A549 (cell line): Measurements from ENCODE around the gene KCNJ10. TPM values are rescaled to one million over a fixed set of nuclear protein-coding genes. Genes with fewer than 3 reads are reported as not detected.

ENCODE experiments used
- ATAC-seq, 2 experiments: fragments of 200-7000 bp in 1 of 2; fragments of >200 bp in 1 of 2; cut with Nextera tagmentation in 1 of 2; cut with Tn5 transposase in 1 of 2; 3 replicates each; pipeline versions ENCODE4 v1.8.0 to v1.9.1; 2018 to 2020; ENCODE audit warnings: mild to moderate bottlenecking in 1 of 2, moderate library complexity in 1 of 2
- CTCF ChIA-PET: fragments of 300-600 bp; sonication (Branson Sonifier 250); formaldehyde crosslinking; extraction: SDS; loops from one replicate; lab custom pipeline; 2021; ENCODE audit warnings: antibody characterized with exemption, inconsistent platforms; lab: Yijun Ruan, JAX
- POLR2A ChIA-PET: fragments of 350-600 bp; formaldehyde crosslinking; extraction: SDS; loops from one replicate; lab custom pipeline; 2021; ENCODE audit warnings: antibody characterized with exemption, inconsistent platforms; lab: Yijun Ruan, JAX
- DNase-seq, 2 experiments: peaks; one replicate each; pipeline versions ENCODE4 v3.0.0 to v3.0.0-alpha.2; 2011 to 2016; ENCODE audit warnings: low read depth in 1 of 2, low spot score in 1 of 2
- FAIRE-seq: peaks from 2 replicates; lab custom pipeline; 2011; peaks lifted over from hg19 to GRCh38; lab: Jason Lieb, UNC
- H3K27ac ChIP-seq, 2 experiments: fragments of >200 bp; sonication (Bioruptor Twin); formaldehyde crosslinking; 3 replicates each; pipeline ENCODE4 v1.5.1; 2016 to 2017
- H3K4me1 ChIP-seq: fragments of >200 bp; sonication (Bioruptor Twin); formaldehyde crosslinking; 3 replicates; pipeline ENCODE4 v1.6.1; 2016
- H3K4me2 ChIP-seq: fragments of >200 bp; sonication (Bioruptor Twin); formaldehyde crosslinking; 3 replicates; pipeline ENCODE4 v1.6.1; 2016
- H3K4me3 ChIP-seq: fragments of >200 bp; sonication (Bioruptor Twin); formaldehyde crosslinking; 3 replicates; pipeline ENCODE4 v1.5.1; 2016
- H3K9me3 ChIP-seq: fragments of >200 bp; sonication (Bioruptor Twin); formaldehyde crosslinking; 3 replicates; pipeline ENCODE4 v1.6.1; 2016
- CBX8 ChIP-seq: fragments of 200-600 bp; sonication (generic); IDR thresholded peaks from 2 replicates; pipeline ENCODE4 v1.6.1; 2016
- CEBPB ChIP-seq, 2 experiments: fragments of >200 bp in 1 of 2; sonication (Bioruptor Twin) in 1 of 2; formaldehyde crosslinking in 1 of 2; IDR thresholded peaks; 2 replicates each; pipeline ENCODE4 v1.6.1; 2012 to 2016
- EHMT2 ChIP-seq: fragments of 200-600 bp; sonication (generic); IDR thresholded peaks from 2 replicates; pipeline ENCODE4 v1.6.1; 2016; ENCODE audit warnings: antibody characterized with exemption, low read depth, mild to moderate bottlenecking, moderate library complexity
- ESRRA ChIP-seq: fragments of 150-350 bp; IDR thresholded peaks from 2 replicates; pipeline ENCODE4 v1.6.1; 2014; ENCODE audit warnings: mild to moderate bottlenecking, low read length, borderline replicate concordance
- GATA3 ChIP-seq: IDR thresholded peaks from 2 replicates; pipeline ENCODE4 v1.6.1; 2012; ENCODE audit warnings: borderline replicate concordance
- HDAC2 ChIP-seq: fragments of 200-600 bp; sonication (generic); IDR thresholded peaks from 2 replicates; pipeline ENCODE4 v1.6.1; 2016
- HEYL ChIP-seq: fragments of 250-450 bp; sonication (Bioruptor Pico); IDR thresholded peaks from 2 replicates; pipeline ENCODE4 v1.8.0; 2021; ENCODE audit warnings: mild to moderate bottlenecking, moderate library complexity
- HOXB5 ChIP-seq: fragments of 250-450 bp; sonication (Bioruptor Pico); IDR thresholded peaks from 2 replicates; pipeline ENCODE4 v1.5.0; 2020; ENCODE audit warnings: mild to moderate bottlenecking, moderate library complexity
- JUN ChIP-seq, 2 experiments: fragments of >200 bp; sonication (Bioruptor Twin); formaldehyde crosslinking; IDR thresholded peaks; 2 replicates in 1 of 2; 3 replicates in 1 of 2; pipeline ENCODE4 v1.6.1; 2016 to 2017
- JUNB ChIP-seq: fragments of >200 bp; sonication (Bioruptor Twin); formaldehyde crosslinking; IDR thresholded peaks from 2 replicates; pipeline ENCODE4 v1.6.1; 2016
- KDM1A ChIP-seq: fragments of 200-600 bp; sonication (generic); IDR thresholded peaks from 2 replicates; pipeline ENCODE4 v1.6.1; 2016; ENCODE audit warnings: low read depth, mild to moderate bottlenecking
- KDM5A ChIP-seq: fragments of 200-600 bp; sonication (generic); IDR thresholded peaks from 2 replicates; pipeline ENCODE4 v1.6.1; 2016; ENCODE audit warnings: antibody characterized with exemption, mild to moderate bottlenecking
- MAFK ChIP-seq: fragments of 450-650 bp; IDR thresholded peaks from 2 replicates; pipeline ENCODE4 v1.6.1; 2014; ENCODE audit not compliant: partially characterized antibody
- NFE2L2 ChIP-seq: fragments of 150-350 bp; conservative IDR thresholded peaks from 2 replicates; pipeline ENCODE4 v1.6.1; 2014; ENCODE audit warnings: low read length
- NPAS2 ChIP-seq: fragments of 250-450 bp; sonication (Bioruptor Pico); IDR thresholded peaks from 2 replicates; pipeline ENCODE4 v1.8.0; 2022; ENCODE audit warnings: mild to moderate bottlenecking, moderate library complexity, borderline replicate concordance
- POLR2A ChIP-seq: IDR thresholded peaks from 2 replicates; pipeline ENCODE4 v1.6.1; 2012; ENCODE audit warnings: mild to moderate bottlenecking, low read length
- POLR2AphosphoS2 ChIP-seq: conservative IDR thresholded peaks from 2 replicates; pipeline ENCODE4 v1.6.1; 2012; ENCODE audit warnings: low read length, improper control_type of control experiment, inconsistent platforms
- RCOR1 ChIP-seq: fragments of 150-350 bp; IDR thresholded peaks from 2 replicates; pipeline ENCODE4 v1.6.1; 2014; ENCODE audit warnings: antibody characterized with exemption, low read length, low read depth
- SMC3 ChIP-seq: fragments of >200 bp; sonication (Bioruptor Twin); formaldehyde crosslinking; IDR thresholded peaks from 3 replicates; pipeline ENCODE4 v1.6.1; 2018; ENCODE audit warnings: inconsistent platforms
- SREBF2 ChIP-seq: fragments of 450-650 bp; IDR thresholded peaks from 2 replicates; pipeline ENCODE4 v1.6.1; 2014; ENCODE audit warnings: mild to moderate bottlenecking, moderate library complexity
- ZNF302 ChIP-seq: fragments of 250-450 bp; sonication (Bioruptor Pico); IDR thresholded peaks from 2 replicates; pipeline ENCODE4 v1.9.0; 2021; ENCODE audit warnings: inconsistent platforms, mild to moderate bottlenecking, moderate library complexity
- ZSCAN20 ChIP-seq: fragments of 250-450 bp; sonication (Bioruptor Pico); IDR thresholded peaks from 2 replicates; pipeline ENCODE4 v1.8.0; 2022; ENCODE audit warnings: mild to moderate bottlenecking, moderate library complexity
- WGBS: methylation state at CpG from one replicate; pipeline ENCODE4 v1.1.6; 2017; ENCODE audit errors: missing lambda C conversion rate; 5-methylcytosine and 5-hydroxymethylcytosine counted together
- polyA plus RNA-seq, 4 experiments: library from polyadenylated mRNA; depleted of rRNA in 3 of 4; stranded (reverse); fragments of >200 nt; fragmentation: RNase III in 1 of 4; extraction: RNeasy Plus Mini Kit Qiagen cat#74134 plus additional on column Dnase treatment in 1 of 4; gene quantifications; 2 replicates in 3 of 4; 3 replicates in 1 of 4; pipeline ENCODE4 v1.2.3, GENCODE V29; 2011 to 2017
- TF ChIP-seq, protein P1 (sequence below): IDR thresholded peaks from 2 replicates; pipeline ENCODE4 v1.6.1; 2012
- TF ChIP-seq, protein P2 (sequence below): IDR thresholded peaks from 2 replicates; pipeline ENCODE4 v1.6.1; 2012; ENCODE audit warnings: low read depth, borderline replicate concordance
- TF ChIP-seq, protein P3 (sequence below): IDR thresholded peaks from 2 replicates; pipeline ENCODE4 v1.6.1; 2012

The KCNJ10 gene
- polyA plus RNA-seq, 2 of the 4 experiments (the other 2 are of a cell fraction): 0.05 TPM; not detected in 1

DNA sequence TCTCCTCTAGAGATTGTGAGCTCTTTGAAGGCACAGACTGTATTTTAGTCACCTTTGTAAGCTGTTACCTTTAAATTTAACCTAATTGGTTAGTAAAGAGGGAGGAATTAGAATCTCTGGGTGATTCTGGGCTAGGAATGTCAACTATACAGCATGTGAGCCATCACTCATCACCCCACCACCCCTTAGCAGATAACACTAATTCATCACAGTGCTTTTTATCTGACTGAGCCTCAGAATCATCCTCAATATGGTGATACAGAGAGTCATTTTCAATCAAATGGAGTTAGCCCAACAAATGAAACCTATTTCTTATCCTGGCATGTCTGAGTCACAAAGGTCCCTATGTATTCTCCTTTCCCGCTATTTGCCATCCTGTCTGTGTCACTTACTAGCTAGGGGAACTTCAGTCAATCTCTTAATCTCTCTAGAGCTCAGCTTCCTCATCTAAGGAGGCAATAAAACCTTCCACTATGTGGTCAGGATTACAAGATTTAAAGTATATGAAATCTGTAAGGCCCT, 13.3 kb downstream of the KCNJ10 start:
- TF ChIP-seq MAFK (no peak), HOXB5 (CRISPR knock-in tag) (no peak), HDAC2 (no peak), POLR2AphosphoS2 (no peak), HEYL (CRISPR knock-in tag) (no peak), SREBF2 (no peak)
- TF ChIP-seq, protein P1, sequence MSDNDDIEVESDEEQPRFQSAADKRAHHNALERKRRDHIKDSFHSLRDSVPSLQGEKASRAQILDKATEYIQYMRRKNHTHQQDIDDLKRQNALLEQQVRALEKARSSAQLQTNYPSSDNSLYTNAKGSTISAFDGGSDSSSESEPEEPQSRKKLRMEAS: no peak
- H3K4me3 ChIP-seq: no peak overlapping the region
- WGBS: 35% methylated on average over 1 of the region's 1 CpG
- ChIA-PET POLR2A (no interaction called here), CTCF (interaction anchor here (0.6 to 30.0 kb wide), 4 partner anchors 9 to 51 kb away, joined by 4 to 409 read pairs (median 20); partner anchors contain the start of gene KCNJ9)
- H3K27ac ChIP-seq: no peak overlapping the region
- FAIRE-seq (no peak), ATAC-seq (no peak), DNase-seq (no peak)
- no peaks in the 10 kb centered on the region for H3K9me3 ChIP-seq
- no peak overlapping the region for H3K4me2 ChIP-seq
- H3K4me1 ChIP-seq: peaks cover 6% of the 10 kb centered on the region; the same call in 2 of the 3 replicates

DNA sequence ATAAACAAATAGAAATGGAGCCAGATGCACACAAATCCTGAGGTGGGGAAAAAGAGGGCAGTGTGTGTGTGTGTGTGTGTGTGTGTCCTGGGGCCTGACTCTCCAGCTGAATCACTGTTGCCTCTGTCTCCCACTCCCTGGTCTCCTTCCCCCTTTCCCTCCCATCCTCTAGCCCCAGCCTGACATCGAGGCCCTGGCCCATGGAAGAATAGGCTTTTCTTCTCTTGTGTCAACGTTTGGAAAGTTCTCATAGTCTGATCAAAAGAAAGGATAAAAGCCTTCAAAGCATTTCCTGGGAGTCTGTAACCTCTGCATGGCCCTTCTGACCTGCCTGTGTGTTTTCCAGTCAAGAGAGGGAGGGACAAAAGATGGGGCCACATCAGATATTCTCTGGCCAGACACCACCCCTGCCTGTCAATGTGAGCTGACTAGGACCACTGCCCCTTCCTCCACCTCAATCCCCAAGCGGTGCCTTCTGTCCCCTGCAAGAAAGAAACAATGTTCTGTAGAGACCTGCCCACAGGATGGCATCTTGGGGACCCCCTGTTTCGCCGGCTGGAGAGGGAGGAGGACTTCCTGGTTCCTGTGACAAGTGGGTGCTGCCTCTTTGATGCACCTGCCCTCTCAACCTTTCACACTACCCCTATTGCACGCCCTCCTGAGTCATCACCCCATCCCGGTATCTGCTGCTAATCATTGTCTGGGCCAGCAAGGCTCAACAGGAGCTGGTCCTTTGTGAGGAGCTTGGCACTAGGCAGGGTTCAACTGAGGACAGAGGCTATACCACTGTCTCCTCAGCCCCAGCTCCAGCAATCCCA, 16.2 kb downstream of the KCNJ10 start:
- no peaks in the 10 kb centered on the region for H3K9me3 ChIP-seq
- FAIRE-seq (no peak), ATAC-seq (no peak), DNase-seq (no peak)
- H3K4me1 ChIP-seq: no peaks in the 10 kb centered on the region
- ChIA-PET CTCF (interaction anchor here (0.9 to 30.0 kb wide), 6 partner anchors 9 to 140 kb away, joined by 3 to 409 read pairs (median 4); partner anchors contain the start of gene KCNJ9), POLR2A (no interaction called here)
- no peak overlapping the region for H3K27ac ChIP-seq
- no peak overlapping the region for H3K4me3 ChIP-seq
- H3K4me2 ChIP-seq: no peak overlapping the region
- TF ChIP-seq JUNB: no peak
- TF ChIP-seq EHMT2: no peak
- TF ChIP-seq, protein P2, sequence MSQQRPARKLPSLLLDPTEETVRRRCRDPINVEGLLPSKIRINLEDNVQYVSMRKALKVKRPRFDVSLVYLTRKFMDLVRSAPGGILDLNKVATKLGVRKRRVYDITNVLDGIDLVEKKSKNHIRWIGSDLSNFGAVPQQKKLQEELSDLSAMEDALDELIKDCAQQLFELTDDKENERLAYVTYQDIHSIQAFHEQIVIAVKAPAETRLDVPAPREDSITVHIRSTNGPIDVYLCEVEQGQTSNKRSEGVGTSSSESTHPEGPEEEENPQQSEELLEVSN: no peak
- 16% methylated on average over 7 of the region's 7 CpGs for WGBS

DNA sequence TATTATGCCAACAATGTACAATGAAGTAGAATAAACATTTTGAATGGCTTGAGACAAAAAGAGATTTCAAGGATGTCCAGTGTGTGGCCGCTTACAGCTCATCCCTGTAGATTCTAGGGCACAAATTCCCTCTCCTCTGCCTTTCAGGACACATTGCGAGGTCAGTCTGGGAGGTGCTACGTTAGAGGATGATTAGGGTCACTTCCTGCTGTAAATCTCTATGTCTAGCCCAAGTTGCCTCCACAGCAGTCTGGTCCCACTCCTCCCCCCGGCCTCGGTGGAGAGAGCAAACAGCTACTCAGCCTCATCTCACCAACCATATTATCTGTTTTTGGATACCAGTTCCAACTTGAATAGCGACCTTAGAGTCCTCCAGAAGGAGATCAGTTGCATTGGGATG, 17.0 kb downstream of the KCNJ10 start:
- no peak for ATAC-seq
- CTCF ChIA-PET: interaction anchor here (0.9 to 30.0 kb wide), 5 partner anchors 11 to 117 kb away, joined by 3 to 409 read pairs (median 3); partner anchors contain the start of gene KCNJ9
- no peaks in the 10 kb centered on the region for H3K9me3 ChIP-seq

More for the DNA sequence above, 17.0 kb downstream of the KCNJ10 start:
- FAIRE-seq (no peak), DNase-seq (no peak)
- H3K4me3 ChIP-seq: no peak overlapping the region
- POLR2A ChIA-PET: no interaction called here
- TF ChIP-seq CEBPB (IDR thresholded peaks at IDR 0.05) (no peak), SMC3 (no peak), HEYL (CRISPR knock-in tag) (no peak), CBX8 (no peak), ESRRA (no peak), POLR2A (no peak), GATA3 (no peak), NPAS2 (CRISPR knock-in tag) (no peak), KDM5A (no peak), ZNF302 (CRISPR knock-in tag) (no peak), ZSCAN20 (CRISPR knock-in tag) (no peak), RCOR1 (no peak), NFE2L2 (no peak), JUN (IDR thresholded peaks at IDR 0.05) (no peak), SREBF2 (no peak), KDM1A (no peak)
- TF ChIP-seq, protein P3, sequence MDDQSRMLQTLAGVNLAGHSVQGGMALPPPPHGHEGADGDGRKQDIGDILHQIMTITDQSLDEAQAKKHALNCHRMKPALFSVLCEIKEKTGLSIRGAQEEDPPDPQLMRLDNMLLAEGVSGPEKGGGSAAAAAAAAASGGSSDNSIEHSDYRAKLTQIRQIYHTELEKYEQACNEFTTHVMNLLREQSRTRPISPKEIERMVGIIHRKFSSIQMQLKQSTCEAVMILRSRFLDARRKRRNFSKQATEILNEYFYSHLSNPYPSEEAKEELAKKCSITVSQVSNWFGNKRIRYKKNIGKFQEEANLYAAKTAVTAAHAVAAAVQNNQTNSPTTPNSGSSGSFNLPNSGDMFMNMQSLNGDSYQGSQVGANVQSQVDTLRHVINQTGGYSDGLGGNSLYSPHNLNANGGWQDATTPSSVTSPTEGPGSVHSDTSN: no peak
- TF ChIP-seq, protein P1: no peak
- H3K27ac ChIP-seq: no peak overlapping the region
- H3K4me2 ChIP-seq: no peak overlapping the region
- 32% methylated on average over 6 of the region's 6 CpGs for WGBS
- no peaks in the 10 kb centered on the region for H3K4me1 ChIP-seq
